H9 (cell line): ENCODE data around the gene TAS2R40. TPM values are rescaled to one million over a fixed set of nuclear protein-coding genes. Genes with fewer than 3 reads are reported as not detected.

Source experiments
- DNase-seq: peaks from one replicate; pipeline ENCODE4 v3.0.0-alpha.2; 2017
- H2AFZ ChIP-seq: one replicate; pipeline ENCODE4 v1.6.1; 2013; ENCODE audit warnings: mild to moderate bottlenecking, low read length, control low read depth, moderate library complexity
- H2AK5ac ChIP-seq: 2 replicates; pipeline ENCODE4 v1.6.1; 2013; ENCODE audit warnings: low read length, control low read depth, mixed read lengths; ENCODE audit not compliant: insufficient read length
- H2BK120ac ChIP-seq: one replicate; pipeline ENCODE4 v1.6.1; 2013; ENCODE audit warnings: low read depth, mild to moderate bottlenecking, low read length, control low read depth, inconsistent platforms; ENCODE audit not compliant: poor library complexity, severe bottlenecking
- H2BK12ac ChIP-seq: 2 replicates; pipeline ENCODE4 v1.6.1; 2013; ENCODE audit warnings: low read length, control low read depth, mixed read lengths, low read depth; ENCODE audit not compliant: insufficient read length
- H2BK15ac ChIP-seq: 2 replicates; pipeline ENCODE4 v1.6.1; 2013; ENCODE audit warnings: low read depth, low read length, control low read depth
- H2BK20ac ChIP-seq: one replicate; pipeline ENCODE4 v1.6.1; 2013; ENCODE audit warnings: low read depth, mild to moderate bottlenecking, low read length, control low read depth, inconsistent platforms; ENCODE audit not compliant: poor library complexity, severe bottlenecking
- H2BK5ac ChIP-seq: 2 replicates; pipeline ENCODE4 v1.6.1; 2013; ENCODE audit warnings: low read length, control low read depth, mixed read lengths; ENCODE audit not compliant: insufficient read length
- H3K14ac ChIP-seq: 2 replicates; pipeline ENCODE4 v1.6.1; 2013; ENCODE audit warnings: low read length, control low read depth; ENCODE audit not compliant: insufficient read depth
- H3K18ac ChIP-seq: 2 replicates; pipeline ENCODE4 v1.6.1; 2013; ENCODE audit warnings: low read depth, mild to moderate bottlenecking, mixed read lengths, low read length, control low read depth; ENCODE audit not compliant: insufficient read length
- H3K23ac ChIP-seq: 2 replicates; pipeline ENCODE4 v1.6.1; 2013; ENCODE audit warnings: low read length, control low read depth, mixed read lengths, low read depth; ENCODE audit not compliant: insufficient read length
- H3K23me2 ChIP-seq: 2 replicates; pipeline ENCODE4 v1.6.1; 2013; ENCODE audit warnings: low read depth, mild to moderate bottlenecking, mixed read lengths, low read length, control low read depth; ENCODE audit not compliant: insufficient read length, poor library complexity, severe bottlenecking
- H3K27ac ChIP-seq: 2 replicates; pipeline ENCODE4 v1.5.1; 2013; ENCODE audit warnings: low read length, control low read depth, mixed read lengths, low read depth; ENCODE audit not compliant: insufficient read length
- H3K27me3 ChIP-seq: 2 replicates; pipeline ENCODE4 v1.6.1; 2013; ENCODE audit warnings: low read length, control low read depth, inconsistent platforms; ENCODE audit not compliant: insufficient read depth
- H3K4ac ChIP-seq: 2 replicates; pipeline ENCODE4 v1.6.1; 2013; ENCODE audit warnings: low read depth, mild to moderate bottlenecking, control low read depth, inconsistent platforms, low read length, moderate library complexity
- H3K4me1 ChIP-seq: 2 replicates; pipeline ENCODE4 v1.6.1; 2013; ENCODE audit warnings: low read length, control low read depth, inconsistent platforms; ENCODE audit not compliant: insufficient read depth
- H3K4me2 ChIP-seq: 2 replicates; pipeline ENCODE4 v1.6.1; 2013; ENCODE audit warnings: low read length, control low read depth, mixed read lengths; ENCODE audit not compliant: insufficient read length, insufficient read depth
- H3K56ac ChIP-seq: 2 replicates; pipeline ENCODE4 v1.6.1; 2013; ENCODE audit warnings: low read depth, mild to moderate bottlenecking, mixed read lengths, low read length, control low read depth; ENCODE audit not compliant: insufficient read length
- H3K79me1 ChIP-seq: 2 replicates; pipeline ENCODE4 v1.6.1; 2013; ENCODE audit warnings: low read depth, mild to moderate bottlenecking, moderate library complexity, low read length, control low read depth, inconsistent platforms; ENCODE audit not compliant: insufficient read depth, poor library complexity, severe bottlenecking
- H3K79me2 ChIP-seq: 2 replicates; pipeline ENCODE4 v1.6.1; 2013; ENCODE audit warnings: low read length, control low read depth, inconsistent platforms; ENCODE audit not compliant: insufficient read depth
- H3K9ac ChIP-seq: 2 replicates; pipeline ENCODE4 v1.6.1; 2013; ENCODE audit warnings: low read length, control low read depth, mixed read lengths; ENCODE audit not compliant: insufficient read length; ENCODE audit errors: extremely low read depth
- H3K9me3 ChIP-seq: one replicate; pipeline ENCODE4 v1.6.1; 2013; ENCODE audit warnings: low read depth, low read length, inconsistent platforms; ENCODE audit not compliant: control insufficient read depth
- H3T11ph ChIP-seq: one replicate; pipeline ENCODE4 v1.6.1; 2013; ENCODE audit warnings: mild to moderate bottlenecking, low read length, control low read depth, inconsistent platforms
- H4K20me1 ChIP-seq: one replicate; pipeline ENCODE4 v1.6.1; 2013; ENCODE audit not compliant: control insufficient read depth, insufficient read length, insufficient read depth
- H4K5ac ChIP-seq: 2 replicates; pipeline ENCODE4 v1.6.1; 2013; ENCODE audit warnings: low read depth, mild to moderate bottlenecking, mixed read lengths, low read length, control low read depth; ENCODE audit not compliant: insufficient read length
- H4K8ac ChIP-seq: replicated peaks from 2 replicates; pipeline ENCODE4 v1.6.1; 2013; ENCODE audit warnings: low read length, control low read depth, mixed read lengths, low read depth; ENCODE audit not compliant: insufficient read length
- H4K91ac ChIP-seq: 2 replicates; pipeline ENCODE4 v1.6.1; 2013; ENCODE audit warnings: low read depth, mild to moderate bottlenecking, moderate library complexity, mixed read lengths, low read length, control low read depth; ENCODE audit not compliant: insufficient read length
- H3K27ac Mint-ChIP-seq, 3 experiments: 2 replicates in 2 of 3; 3 replicates in 1 of 3; pipeline ENCODE4 v1.8.0; 2020 to 2021; ENCODE audit warnings: mixed read lengths in 3 of 3, mild to moderate bottlenecking in 1 of 3, moderate library complexity in 1 of 3
- H3K27me3 Mint-ChIP-seq: 2 replicates; pipeline ENCODE4 v1.8.0; 2021; ENCODE audit warnings: low read depth, mild to moderate bottlenecking, moderate library complexity, mixed read lengths
- H3K36me3 Mint-ChIP-seq, 3 experiments: 2 replicates in 2 of 3; 3 replicates in 1 of 3; pipeline ENCODE4 v1.8.0; 2020 to 2021; ENCODE audit warnings: low read depth in 3 of 3, mixed read lengths in 3 of 3; ENCODE audit not compliant: insufficient read depth in 1 of 3
- H3K4me1 Mint-ChIP-seq, 2 experiments: 2 replicates each; pipeline ENCODE4 v1.8.0; 2020; ENCODE audit warnings: mixed read lengths in 2 of 2
- H3K4me3 Mint-ChIP-seq, 2 experiments: 2 replicates in 1 of 2; 3 replicates in 1 of 2; pipeline ENCODE4 v1.8.0; 2020 to 2021; ENCODE audit warnings: mild to moderate bottlenecking in 2 of 2, mixed read lengths in 2 of 2, moderate library complexity in 1 of 2
- H3K9me3 Mint-ChIP-seq, 2 experiments: 2 replicates in 1 of 2; 3 replicates in 1 of 2; pipeline ENCODE4 v1.8.0; 2020; ENCODE audit warnings: mild to moderate bottlenecking in 2 of 2, mixed read lengths in 2 of 2, moderate library complexity in 1 of 2
- CTCF ChIP-seq: fragments of 200-600 bp; sonication (generic); conservative IDR thresholded peaks from 3 replicates; pipeline ENCODE4 v1.8.0; 2021; ENCODE audit warnings: antibody characterized with exemption, mild to moderate bottlenecking
- WGBS: extraction: QIAGEN DNeasy Blood & Tissue Kit; methylation state at CpG from one replicate; pipeline ENCODE4 v1.1.7; 2013; ENCODE audit warnings: missing lambda C conversion rate, low lambda C conversion rate, mixed read lengths; ENCODE audit not compliant: insufficient read length; ENCODE audit errors: extremely low coverage; 5-methylcytosine and 5-hydroxymethylcytosine counted together
- total RNA-seq: library from RNA; stranded (reverse); gene quantifications from 2 replicates; pipeline ENCODE4 v1.2.1, GENCODE V29; 2021

The TAS2R40 gene
- total RNA-seq, 1 experiment from 2014 or later, result not detected

- no peak overlapping the region for H4K8ac ChIP-seq
- no peaks in the 10 kb centered on the region for H3K27me3 ChIP-seq
- no peak overlapping the region for H2BK12ac ChIP-seq
- Mint-ChIP-seq H3K4me1 (peaks cover 3 to 8% of the 10 kb centered on the region in 2 experiments; a peak in 3 of 4 replicates), H3K27me3 (no peaks in the 10 kb centered on the region; the same call in 1 of the 2 replicates), H3K9me3 (peaks cover 0 to 3% of the 10 kb centered on the region in 2 experiments; a peak in 1 of 5 replicates), H3K36me3 (no peaks in the 10 kb centered on the region), H3K27ac (no peak overlapping the region), H3K4me3 (no peak overlapping the region)
- no peak for DNase-seq
- H3K79me1 ChIP-seq, result no peaks in the 10 kb centered on the region
- H3K23ac ChIP-seq, result no peak overlapping the region
- H3K9me3 ChIP-seq, result no peaks in the 10 kb centered on the region
- no peak overlapping the region for H3K9ac ChIP-seq
- H2AFZ ChIP-seq, result no peak overlapping the region
- no peak overlapping the region for H3K18ac ChIP-seq
- no peak overlapping the region for H3K27ac ChIP-seq
- no peak overlapping the region for H3K4ac ChIP-seq
- H3T11ph ChIP-seq, result no peak overlapping the region
- no peak overlapping the region for H2BK120ac ChIP-seq
- TF ChIP-seq CTCF, result no peak
- no peak overlapping the region for H2BK20ac ChIP-seq
- no peak overlapping the region for H3K14ac ChIP-seq
- no peaks in the 10 kb centered on the region for H3K23me2 ChIP-seq
- peak overlapping the region; percentile 22 for H3K56ac ChIP-seq
- peak overlapping the region; percentile 84 for H4K5ac ChIP-seq
- no peak overlapping the region for H2AK5ac ChIP-seq
- H4K20me1 ChIP-seq, result no peaks in the 10 kb centered on the region
- no CpG with 5 or more reads among the region's 3 CpGs for WGBS
- no peak overlapping the region for H2BK5ac ChIP-seq
- H2BK15ac ChIP-seq, result 0 out of 2 replicates have a peak overlapping the region, but pooled peaks have one; percentile 85
- H4K91ac ChIP-seq, result no peak overlapping the region
- no peaks in the 10 kb centered on the region for H3K4me1 ChIP-seq
- no peaks in the 10 kb centered on the region for H3K79me2 ChIP-seq
- H3K4me2 ChIP-seq, result no peak overlapping the region
These were observed 18.5 kb upstream of the TAS2R40 start for GRCh38 chr7:143203386-143203785.
